HG03064 (cell line): ENCODE measurements around the gene NRG2.

Experiments
- ATAC-seq: cut with Tn5 transposase; IDR thresholded peaks from one replicate; pipeline ENCODE4 v1.9.1; 2021; ENCODE audit warnings: low read depth; ENCODE audit not compliant: unreplicated experiment

The NRG2 gene

DNA sequence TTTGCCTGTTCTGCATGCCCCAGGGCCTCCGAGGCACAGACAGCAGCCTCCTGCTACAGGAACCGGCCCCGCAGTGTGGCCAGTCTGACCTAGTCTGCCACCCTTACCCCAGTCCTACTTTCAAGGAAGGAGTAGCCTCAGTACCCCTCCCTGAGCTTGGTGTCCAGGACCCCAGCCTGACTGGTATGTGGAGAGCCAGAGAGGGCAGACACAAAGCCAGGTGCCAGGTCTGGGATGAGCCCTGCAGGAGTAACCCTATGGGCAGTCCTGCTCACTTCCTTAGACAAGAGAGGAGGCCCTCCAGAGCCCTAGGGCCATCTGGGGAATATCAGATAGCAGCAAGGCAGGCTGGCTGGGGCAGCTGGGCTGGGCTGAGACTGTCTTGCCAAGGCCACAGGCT lies 67.8 kb downstream of the NRG2 start:
- ATAC-seq = no peak

DNA sequence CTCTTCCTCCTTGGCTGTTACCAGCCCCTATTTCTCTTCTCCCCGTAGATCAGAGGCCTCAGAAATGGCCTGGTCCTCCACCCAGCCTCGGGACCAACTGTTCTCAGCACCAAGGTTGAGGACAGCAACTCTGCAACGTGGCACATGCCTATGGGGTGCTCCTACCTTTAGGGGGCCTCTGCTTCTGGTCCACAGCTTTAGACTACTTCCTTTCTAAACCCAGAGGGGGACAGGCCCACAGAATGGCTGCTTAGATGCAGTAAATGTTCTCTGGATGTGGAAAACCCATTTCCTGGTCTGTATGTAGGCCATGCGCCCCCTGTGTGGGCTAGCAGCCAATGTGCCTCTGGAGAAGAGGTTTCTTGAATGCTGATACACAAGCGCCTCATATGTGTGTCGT lies 68.4 kb downstream of the NRG2 start:
- no peak for ATAC-seq

DNA sequence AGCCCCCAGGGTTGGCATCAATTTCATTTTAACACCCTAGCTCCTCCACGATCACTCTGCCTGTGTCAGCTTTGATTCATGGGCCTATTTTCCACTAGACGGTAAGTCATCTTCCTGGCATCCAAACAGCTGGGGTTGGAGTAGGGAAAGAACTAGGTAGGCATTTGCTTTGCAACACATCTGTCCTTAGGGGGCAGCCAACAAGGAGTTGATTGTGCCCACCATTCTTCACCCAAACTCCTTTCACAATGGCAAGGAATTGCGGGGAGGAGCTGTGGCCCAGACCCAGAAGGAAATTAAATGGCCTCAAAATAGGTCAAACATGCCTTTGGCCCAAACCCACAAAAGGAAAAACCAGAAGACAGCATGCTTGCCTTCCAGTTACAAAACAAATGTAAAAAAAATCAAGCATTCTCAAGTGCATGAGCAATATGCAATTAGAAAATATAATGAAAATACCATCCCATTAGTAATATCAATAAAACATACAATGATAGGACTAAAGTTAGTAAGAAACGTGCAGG lies 71.8 kb downstream of the NRG2 start:
- no peak for ATAC-seq

DNA sequence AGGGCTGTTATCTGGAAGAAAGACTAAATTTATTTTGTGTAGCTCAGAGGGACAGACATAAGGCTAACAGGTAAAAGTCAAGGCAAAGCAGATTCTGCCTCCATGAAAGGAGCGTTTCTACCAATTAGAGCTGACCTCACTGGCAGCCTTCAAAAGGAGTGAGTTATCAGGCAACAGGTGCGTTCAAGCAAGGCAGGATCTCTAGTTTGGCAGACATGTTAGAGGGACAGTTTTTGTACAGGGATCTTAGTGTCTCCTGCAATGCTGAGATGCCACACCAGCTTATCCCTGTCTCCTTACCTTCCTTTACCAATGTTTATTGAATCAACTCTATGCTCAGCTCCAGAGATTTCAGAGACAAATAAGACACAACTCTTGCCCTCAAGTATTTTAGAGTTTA lies 73.8 kb downstream of the NRG2 start:
- no peak for ATAC-seq

DNA sequence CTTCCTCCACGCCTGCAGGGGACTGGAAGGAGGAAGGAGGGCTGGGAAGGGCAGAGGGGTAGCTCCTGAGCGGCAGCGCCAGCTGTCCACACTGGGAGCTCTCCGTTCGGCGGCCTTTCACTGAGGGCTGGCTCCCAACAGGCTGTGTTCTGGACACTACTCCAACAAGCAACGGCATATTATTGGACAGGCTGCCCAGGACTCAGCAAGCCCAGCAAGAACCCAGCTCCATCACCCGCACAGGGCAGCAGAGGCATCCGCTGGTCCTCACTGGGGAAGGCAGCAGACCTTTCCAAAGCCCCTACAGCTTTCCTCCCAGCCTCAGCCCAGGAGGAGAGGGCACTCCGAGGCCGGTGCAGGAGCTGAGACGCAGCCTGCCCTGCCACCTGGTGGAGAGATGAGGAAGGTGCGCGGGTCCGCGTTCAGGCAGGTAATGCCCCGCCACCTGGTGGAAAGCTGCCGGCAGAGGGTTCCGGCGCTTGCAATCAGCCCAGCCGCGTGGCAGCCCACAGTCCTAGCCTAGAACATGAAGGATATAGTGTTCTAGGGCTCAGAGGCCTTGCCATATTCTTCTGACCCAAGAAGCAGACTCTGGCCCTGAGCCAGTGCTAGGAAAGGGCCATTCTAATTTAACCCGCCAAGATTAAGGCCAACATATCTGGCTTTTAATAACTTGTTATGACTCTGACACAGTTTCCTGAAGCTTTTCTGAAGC lies 74.4 kb downstream of the NRG2 start:
- peak; percentile 88 for ATAC-seq

DNA sequence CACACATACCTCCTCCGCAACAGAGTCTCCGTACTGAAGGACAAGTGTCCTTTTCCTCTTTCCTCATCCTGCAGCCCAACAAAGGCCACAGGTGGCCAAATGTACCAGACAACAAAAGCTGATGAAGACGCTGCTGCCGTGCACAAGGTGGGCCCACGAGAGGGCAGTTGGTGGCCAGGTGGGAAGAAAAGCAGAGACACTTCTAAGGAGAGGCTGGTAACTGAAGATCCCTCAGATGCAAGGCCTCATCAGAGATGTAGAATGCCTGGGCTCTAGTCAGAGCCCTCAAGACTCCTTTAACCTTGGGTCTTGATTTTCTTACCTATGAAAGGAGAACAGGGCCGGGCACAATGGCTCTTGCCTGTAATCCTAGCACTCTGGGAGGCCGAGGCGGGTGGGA lies 75.7 kb downstream of the NRG2 start:
- no peak for ATAC-seq

DNA sequence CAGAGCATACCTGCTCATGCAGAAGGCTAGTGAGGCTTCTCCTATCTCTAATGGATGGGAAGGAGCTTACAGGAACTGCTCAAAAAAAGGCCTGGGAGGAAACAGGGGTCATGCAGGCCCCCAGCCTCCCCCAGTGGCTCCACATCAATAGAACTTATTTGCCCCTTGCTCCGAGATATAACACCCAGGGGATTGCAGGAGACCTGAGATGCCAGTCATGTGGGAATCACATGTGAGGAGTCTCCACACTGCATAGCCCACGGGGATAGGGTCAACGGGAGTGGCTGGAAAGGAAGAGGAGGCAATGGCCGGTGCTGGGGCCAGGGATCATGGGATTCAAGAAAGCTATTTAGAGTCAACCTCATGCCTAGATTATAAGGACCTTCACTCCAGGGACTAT lies 76.2 kb downstream of the NRG2 start:
- ATAC-seq = no peak

DNA sequence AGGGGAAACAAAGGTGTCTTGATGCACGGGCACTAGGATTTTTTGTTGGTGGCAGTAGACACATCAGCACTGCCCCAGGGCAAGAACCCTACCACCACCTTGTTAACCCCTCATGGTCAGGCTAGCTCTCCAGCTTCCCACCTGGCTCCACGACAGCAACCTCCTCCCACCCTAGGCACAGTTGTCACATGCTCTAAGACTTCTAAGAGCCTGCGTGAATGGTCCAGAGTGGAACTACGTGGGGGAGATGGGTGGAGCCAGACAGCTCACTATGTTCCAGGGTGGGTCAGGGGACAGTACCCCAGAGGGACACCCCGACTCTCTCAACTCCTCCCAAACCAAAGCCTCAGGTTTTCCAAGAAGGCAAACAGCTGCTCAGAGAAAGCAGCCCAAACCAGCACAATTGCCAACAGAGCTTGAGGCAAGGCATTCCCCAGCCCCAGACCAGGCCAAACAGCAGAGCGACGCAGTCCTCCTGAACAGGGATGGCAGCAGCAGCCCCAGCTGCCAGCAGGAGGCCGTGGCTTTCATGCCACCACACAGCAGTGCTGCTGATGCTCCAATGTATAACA lies 78.0 kb downstream of the NRG2 start:
- ATAC-seq = no peak

DNA sequence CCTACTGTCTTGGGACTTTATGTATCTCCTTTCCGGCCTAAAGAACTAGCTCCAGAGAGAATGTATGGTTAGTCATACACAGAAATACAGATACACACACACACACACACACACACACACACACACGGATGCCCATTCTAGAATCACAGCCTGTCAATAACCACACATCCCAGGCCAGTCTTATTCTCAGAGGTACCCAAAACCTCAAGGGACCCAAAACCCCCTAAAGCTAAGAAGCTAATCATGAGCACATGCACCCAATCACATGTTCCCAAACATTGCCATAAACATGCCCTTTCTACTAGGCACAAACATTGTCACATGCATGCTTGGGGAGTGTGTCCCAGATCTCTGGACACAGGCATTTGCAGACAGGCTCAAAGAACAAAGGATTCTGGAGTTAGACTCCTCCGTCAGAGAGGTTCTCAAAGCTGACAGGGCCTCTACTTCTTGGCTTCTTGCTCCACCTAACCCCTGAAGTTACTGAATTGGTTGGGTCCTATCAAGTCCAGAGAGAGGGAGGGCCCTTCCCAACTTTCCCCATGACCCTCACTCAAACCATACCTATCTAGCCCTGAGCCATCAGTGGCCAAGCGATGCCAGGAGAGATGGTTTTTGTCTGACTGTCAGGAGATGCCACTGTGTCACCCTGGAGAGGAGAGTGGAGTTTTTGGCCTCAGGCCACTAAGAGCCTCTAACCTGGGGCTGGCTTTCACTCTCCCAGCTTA lies 78.7 kb downstream of the NRG2 start:
- ATAC-seq = no peak

DNA sequence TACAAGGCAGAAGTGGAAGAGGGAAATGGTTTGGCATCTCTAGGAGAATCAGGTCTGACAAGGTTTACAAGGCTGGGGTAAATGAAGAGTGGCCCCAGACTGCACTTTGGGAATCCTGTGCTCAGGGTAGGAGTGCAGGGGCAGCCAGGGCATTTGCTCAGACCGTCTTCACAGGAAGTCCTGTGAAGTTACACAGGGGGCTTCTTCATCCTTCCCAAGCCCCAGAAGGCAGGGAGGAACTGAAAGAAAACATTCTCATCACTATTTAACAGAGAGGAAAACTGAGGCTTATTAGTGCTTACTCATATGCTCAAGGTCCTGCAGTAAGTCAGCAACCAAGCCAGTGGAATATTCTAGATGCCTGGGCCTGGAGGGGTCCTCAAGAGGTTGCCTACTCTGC lies 80.7 kb downstream of the NRG2 start:
- ATAC-seq = no peak

DNA sequence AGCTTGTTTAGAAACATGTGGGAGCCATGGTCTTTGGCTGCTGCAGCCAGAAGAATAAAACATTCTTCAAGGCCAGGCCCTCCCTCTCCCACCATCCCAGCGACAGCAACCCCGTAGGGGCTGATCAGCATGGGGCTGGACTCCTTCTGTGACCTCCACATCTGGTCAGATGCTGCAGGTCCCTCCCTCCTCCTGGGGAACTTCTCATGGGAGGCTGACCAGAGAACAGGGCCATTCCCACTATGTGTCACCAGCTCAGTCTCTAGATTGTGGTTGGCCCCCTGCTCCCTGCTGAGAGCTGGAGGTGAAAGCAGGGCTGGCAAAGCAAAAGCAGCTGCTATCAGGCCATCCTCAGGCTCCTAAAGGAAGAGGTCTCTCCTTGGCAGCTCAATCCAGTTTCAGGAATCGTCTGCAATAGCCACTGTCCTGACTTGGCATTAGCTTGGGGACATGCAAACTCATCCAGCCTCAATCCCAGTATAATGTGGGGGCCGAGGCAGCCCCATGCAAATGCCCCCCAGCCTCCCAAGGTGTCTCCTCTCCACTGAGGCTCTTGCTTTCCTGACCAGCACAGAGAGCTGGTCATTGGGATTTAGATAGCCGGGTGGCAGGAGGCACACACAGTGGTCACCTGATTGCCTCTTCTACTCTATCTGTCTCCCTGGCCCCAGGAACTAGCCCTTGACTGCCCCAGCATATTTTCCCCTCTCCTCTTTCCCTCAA lies 81.5 kb downstream of the NRG2 start:
- ATAC-seq = peak; percentile 49

DNA sequence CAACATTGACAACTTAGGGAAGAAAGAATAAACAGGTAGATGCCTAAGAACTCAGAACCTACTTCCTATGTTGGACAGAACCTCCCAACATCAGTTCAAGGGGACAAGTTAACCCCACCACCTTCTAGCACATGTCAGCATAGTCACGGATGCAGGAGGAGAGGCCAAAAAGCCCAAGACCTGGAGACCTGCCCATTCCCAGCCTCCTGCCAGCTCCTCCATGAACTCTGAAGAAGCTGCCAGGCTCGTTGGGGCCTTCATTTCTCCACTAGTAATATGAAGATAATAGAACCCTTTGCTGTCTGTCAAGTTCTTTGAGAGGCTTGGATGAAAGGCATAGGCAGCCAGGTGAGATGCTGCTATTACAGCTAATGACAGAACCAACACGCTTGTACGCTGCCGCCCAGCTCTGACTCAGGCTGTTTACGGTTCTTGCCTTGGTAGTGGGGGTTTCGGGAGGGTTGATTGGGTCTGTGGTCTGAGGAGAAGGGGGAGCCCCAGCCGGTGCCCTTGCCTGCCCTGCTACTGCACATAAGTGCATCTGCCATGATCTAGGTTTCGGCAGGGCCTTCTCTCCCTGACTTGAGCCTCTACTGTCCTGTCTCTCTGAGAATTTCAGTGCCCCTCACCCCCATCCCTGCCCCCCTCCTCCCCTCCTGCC lies 82.2 kb downstream of the NRG2 start:
- ATAC-seq = peak; percentile 81

DNA sequence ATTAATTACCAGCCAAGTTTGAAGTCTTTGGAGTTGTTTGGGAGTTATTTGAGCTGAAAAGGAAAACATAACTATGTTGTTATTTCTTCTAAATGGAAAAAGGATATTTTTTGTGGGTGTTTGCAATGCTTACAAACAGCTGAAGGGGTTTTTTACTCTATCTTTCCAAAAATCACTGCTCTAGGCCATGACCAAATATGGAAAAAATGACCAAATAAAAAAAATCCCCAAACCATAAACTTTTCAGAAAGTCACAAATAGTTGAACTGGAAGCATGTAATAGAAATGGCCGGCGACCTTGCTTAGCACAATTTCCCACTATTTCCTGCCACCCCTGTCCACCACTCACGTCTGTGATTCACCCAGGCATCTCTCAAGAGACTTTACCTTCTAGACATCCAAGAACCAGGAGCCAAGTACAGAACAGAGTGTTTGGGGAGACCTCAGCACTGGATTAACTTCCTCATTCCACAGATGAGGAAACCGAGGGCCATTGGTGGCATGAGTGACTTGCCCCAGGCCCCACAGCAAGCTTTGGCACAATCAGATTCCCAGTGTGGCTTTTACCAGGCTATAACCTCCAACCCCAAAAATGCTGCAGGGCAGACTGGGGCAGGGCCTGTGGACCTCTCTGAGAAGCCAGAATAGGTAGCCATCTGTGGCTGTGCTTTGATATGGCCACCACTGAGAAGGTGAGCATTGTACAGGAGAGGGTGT lies 84.5 kb downstream of the NRG2 start:
- ATAC-seq = no peak

DNA sequence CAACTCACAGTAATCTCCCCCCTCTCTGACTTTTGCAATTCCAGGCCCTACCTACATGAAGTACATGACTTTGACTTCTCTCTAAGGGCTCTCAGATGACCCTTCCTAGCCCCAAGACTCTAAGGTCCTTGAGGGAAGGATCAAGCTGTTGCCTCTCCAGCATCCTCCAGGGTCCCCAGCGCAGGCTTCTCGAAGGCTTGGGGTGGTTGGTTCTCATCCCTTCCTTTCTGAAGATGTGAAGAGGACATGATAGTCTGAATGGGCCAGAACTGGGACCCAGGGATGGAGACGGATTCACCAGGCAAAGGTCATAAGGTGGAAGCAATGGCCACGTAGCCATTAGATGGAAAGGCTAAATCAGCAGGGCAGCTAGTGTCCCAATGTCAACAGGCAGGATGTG lies 86.8 kb downstream of the NRG2 start:
- ATAC-seq = no peak

DNA sequence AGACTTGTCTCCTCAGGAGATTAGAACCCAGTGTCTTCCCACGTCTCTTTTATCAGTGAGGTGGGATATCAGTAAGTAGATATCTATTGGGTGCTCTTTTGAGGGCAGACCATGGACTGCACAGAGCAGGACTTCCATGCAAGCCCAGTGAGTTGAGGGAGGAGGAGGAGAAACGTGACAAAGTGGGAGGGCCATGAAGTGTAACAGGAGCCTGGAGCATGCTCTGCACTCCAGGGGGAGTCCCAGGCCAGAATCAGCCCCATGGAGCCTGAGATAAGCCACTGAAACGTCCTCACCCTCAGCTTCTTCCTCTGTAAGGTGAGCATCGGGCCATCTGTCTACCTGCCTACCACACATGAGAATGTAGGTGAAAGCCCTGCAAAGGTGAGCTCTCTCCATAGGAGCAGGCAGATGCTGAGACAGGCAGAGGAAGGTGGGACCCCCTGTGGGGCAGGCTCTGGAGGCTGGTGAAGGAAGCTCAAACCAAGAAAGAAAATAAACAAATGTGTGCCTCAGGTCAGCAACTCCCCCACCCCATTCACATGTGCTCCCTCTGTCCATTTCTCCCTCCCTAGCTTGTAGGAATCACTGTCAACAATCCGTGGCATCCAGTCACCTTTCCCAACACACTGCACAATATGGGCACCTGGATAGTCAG lies 87.4 kb downstream of the NRG2 start:
- ATAC-seq = no peak

DNA sequence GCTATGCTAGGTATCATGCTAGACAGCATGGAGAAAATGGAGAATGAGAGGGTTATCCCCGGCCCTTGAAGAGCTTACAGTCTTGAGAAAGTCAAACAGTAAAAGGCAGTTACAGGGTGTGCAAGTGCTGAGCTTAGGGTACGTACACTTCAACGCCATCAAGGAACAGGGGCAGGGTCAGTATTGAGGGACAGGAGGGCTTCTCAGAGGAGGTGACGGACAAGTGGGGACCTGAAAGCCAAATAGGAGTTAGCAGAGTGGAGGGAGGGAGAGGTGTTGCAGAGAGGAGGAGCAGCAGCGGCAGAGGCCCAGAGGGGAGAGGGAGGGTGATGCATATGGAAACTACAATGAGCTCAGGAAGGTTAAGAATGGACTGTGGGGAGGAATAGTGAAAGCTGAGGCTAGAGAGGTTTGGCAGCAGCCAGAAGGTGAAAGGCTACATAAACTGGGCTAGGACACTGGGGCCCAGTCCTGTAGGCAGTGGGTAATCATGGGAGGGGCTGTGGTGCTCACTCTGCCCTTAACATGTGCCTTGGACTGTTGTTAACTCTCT lies 88.0 kb downstream of the NRG2 start:
- ATAC-seq = no peak

DNA sequence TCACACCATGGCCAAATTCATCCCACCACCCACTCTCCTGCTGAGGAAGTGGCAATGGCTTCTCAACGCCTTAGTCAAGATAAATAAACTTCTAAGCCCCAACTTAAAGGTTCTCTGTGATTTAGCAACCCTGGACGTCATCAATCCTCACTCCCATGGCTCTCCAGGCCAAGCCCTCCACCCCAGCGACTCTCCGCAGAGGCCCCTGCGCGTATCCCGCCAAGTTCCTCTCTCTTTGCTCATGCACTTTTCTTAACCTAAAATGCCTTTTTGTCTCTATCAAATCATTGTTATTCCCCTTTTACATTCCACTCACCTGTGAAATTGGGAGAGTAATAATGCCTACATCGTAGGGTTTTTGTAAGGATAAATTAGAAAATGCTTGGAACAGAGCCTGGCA lies 88.6 kb downstream of the NRG2 start:
- ATAC-seq = no peak

DNA sequence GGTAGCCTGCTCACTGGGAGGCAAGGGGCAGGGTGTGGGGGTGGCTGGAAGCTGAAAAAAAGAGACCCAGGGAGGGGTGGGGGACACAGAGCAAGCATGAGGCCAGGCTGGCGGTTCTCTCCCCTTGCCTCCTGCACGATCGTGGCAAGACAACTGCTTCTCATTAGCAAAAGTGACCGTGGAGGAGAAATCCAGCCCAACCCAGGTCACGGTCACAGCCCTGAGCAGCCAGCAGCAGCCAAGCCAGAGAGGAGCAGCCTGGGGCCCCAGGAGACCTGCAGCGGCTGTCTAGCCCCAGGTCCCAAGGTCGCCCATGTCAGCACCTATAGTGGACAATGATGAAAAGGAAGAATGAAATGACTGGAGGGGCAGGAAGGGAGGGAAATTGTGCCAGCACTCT lies 89.1 kb downstream of the NRG2 start:
- no peak for ATAC-seq

DNA sequence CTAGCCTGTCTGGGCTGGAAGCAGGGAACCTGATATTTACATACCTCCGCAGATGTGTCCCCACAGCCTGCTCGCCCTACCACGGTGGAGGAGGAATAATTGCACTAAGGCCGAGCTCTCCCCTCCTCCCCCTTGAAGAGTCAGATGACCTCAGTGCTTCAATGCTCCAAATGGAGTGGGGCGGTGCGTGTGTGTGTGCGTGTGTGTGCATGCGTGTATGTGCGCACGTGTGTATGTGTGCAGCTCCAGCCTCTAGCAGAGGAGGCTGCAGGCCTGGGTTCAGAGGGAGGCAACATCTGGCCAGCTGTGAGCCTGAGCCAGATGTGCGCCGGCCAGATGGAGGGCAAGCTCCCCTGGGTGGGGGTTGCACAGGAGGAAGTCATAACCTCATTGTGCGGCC lies 90.5 kb downstream of the NRG2 start:
- ATAC-seq = no peak
